ENCODE data around the gene TRIM46. TPM values are rescaled to one million over a fixed set of nuclear protein-coding genes. Genes with fewer than 3 reads are reported as not detected.

Gene TRIM46
- total RNA-seq, 1 experiment from 2014 or later: 3.8 TPM

DNA sequence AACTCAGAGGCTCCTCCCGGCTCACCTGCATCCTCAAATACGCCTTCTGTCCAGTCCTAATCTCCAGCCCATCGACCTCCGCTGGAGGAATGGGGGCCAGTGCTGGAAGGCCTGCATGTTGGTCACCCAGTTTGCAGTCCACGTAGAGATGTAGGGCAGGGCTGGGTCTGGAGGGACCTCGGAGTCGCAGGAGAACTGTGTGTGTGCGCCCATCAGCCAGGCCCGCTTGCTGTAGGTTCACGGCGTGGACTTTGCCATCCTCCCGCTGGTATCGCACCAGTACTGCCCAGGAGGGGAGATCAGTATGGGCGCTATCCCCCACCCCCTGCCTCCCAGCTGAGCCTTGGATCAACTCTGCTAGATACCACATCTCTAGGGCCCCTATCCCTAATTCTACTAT is 31.4 kb downstream of the TRIM46 start:
- TF ChIP-seq TCF7L2 (IDR thresholded peaks at IDR 0.05; ENCODE audit: low read depth, low read length): no peak
- no peak for TF ChIP-seq POLR2AphosphoS5 (IDR thresholded peaks at IDR 0.05; ENCODE audit: low read depth, low read length)
- TF ChIP-seq, protein P1, sequence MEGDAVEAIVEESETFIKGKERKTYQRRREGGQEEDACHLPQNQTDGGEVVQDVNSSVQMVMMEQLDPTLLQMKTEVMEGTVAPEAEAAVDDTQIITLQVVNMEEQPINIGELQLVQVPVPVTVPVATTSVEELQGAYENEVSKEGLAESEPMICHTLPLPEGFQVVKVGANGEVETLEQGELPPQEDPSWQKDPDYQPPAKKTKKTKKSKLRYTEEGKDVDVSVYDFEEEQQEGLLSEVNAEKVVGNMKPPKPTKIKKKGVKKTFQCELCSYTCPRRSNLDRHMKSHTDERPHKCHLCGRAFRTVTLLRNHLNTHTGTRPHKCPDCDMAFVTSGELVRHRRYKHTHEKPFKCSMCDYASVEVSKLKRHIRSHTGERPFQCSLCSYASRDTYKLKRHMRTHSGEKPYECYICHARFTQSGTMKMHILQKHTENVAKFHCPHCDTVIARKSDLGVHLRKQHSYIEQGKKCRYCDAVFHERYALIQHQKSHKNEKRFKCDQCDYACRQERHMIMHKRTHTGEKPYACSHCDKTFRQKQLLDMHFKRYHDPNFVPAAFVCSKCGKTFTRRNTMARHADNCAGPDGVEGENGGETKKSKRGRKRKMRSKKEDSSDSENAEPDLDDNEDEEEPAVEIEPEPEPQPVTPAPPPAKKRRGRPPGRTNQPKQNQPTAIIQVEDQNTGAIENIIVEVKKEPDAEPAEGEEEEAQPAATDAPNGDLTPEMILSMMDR (IDR thresholded peaks at IDR 0.05): no peak
- TF ChIP-seq REST (IDR thresholded peaks at IDR 0.05; ENCODE audit: insufficient read depth in 1 of 2, low read depth in 2 of 2, low read length in 1 of 2): no peak
- no peak for TF ChIP-seq SIN3A (IDR thresholded peaks at IDR 0.05; ENCODE audit: borderline replicate concordance, insufficient read depth, low read depth, low read length)
- Histone ChIP-seq H3K27me3 (ENCODE audit: control insufficient read depth, insufficient read depth, low read length) (no peaks in the 10 kb centered on the region), H3K4me3 (ENCODE audit: low read depth in 2 of 2, low read length in 2 of 2) (no peak overlapping the region), H3K4me1 (ENCODE audit: control insufficient read depth, insufficient read depth, low read length) (peaks cover 18% of the 10 kb centered on the region), H3K27ac (ENCODE audit: low read length) (no peak overlapping the region), H3K9me3 (ENCODE audit: control insufficient read depth, insufficient read depth, low read depth, low read length) (no peaks in the 10 kb centered on the region), H3K36me3 (ENCODE audit: control insufficient read depth, insufficient read depth, low read length) (peaks cover 6% of the 10 kb centered on the region; the same call in 1 of the 2 replicates)
- no peak for ATAC-seq
- intact Hi-C loops (cut with micrococcal nuclease; ENCODE audit: unreplicated experiment): no loop called here
- in situ Hi-C loops (cut with HindIII; ENCODE audit: low pct_unique_long_range_greater_than_20kb, low sequenced_read_pairs): no loop called here
- no peak for DNase-seq (ENCODE audit: low read depth, low spot score)
- ChIA-PET POLR2A (no interaction called here), CTCF (no interaction called here)
- BruUV-seq (replicated peaks): no TSS peak

GRCh38 chr1:155205969-155206593 is 32.4 kb downstream of the TRIM46 start:
- TF ChIP-seq SIN3A (IDR thresholded peaks at IDR 0.05; ENCODE audit: borderline replicate concordance, insufficient read depth, low read depth, low read length): no peak
- no peak for TF ChIP-seq REST (IDR thresholded peaks at IDR 0.05; ENCODE audit: insufficient read depth in 1 of 2, low read depth in 2 of 2, low read length in 1 of 2)
- no peak for TF ChIP-seq TCF7L2 (IDR thresholded peaks at IDR 0.05; ENCODE audit: low read depth, low read length)
- TF ChIP-seq POLR2AphosphoS5 (IDR thresholded peaks at IDR 0.05; ENCODE audit: low read depth, low read length): no peak
- TF ChIP-seq, protein P1 (IDR thresholded peaks at IDR 0.05): no peak
- Histone ChIP-seq H3K9me3 (ENCODE audit: control insufficient read depth, insufficient read depth, low read depth, low read length) (no peaks in the 10 kb centered on the region), H3K27me3 (ENCODE audit: control insufficient read depth, insufficient read depth, low read length) (no peaks in the 10 kb centered on the region), H3K4me3 (ENCODE audit: low read depth in 2 of 2, low read length in 2 of 2) (no peak overlapping the region), H3K27ac (ENCODE audit: low read length) (no peak overlapping the region), H3K36me3 (ENCODE audit: control insufficient read depth, insufficient read depth, low read length) (peaks cover 6% of the 10 kb centered on the region; the same call in 1 of the 2 replicates), H3K4me1 (ENCODE audit: control insufficient read depth, insufficient read depth, low read length) (peaks cover 19% of the 10 kb centered on the region)
- ChIA-PET CTCF (no interaction called here), POLR2A (no interaction called here)
- no TSS peak for BruUV-seq (replicated peaks)
- intact Hi-C loops (cut with micrococcal nuclease; ENCODE audit: unreplicated experiment): loop anchor here (1.0 kb wide), 1 partner anchor 20 kb away; no protein-coding TSS in a partner anchor
- in situ Hi-C loops (cut with HindIII; ENCODE audit: low pct_unique_long_range_greater_than_20kb, low sequenced_read_pairs): no loop called here
- DNase-seq (ENCODE audit: low read depth, low spot score): no peak
- ATAC-seq: no peak

Data from Panc1 (cell line).